ENCODE results near the gene STPG1. TPM values are rescaled to one million over a fixed set of nuclear protein-coding genes. Genes with fewer than 3 reads are reported as not detected.

Gene STPG1
- total RNA-seq, 1 donor, result 7.2 TPM

- H3K79me2 ChIP-seq (ENCODE audit: insufficient read depth, low read length), result no peaks in the 10 kb centered on the region
- no peak overlapping the region for H3K4me3 ChIP-seq (ENCODE audit: insufficient read depth, low read length)
- H2AFZ ChIP-seq (ENCODE audit: low read length), result no peak overlapping the region
- no peaks in the 10 kb centered on the region for H4K20me1 ChIP-seq (ENCODE audit: insufficient read depth, low read length)
- no peak for TF ChIP-seq CTCF (IDR thresholded peaks at IDR 0.05; ENCODE audit: extremely low read depth, low read depth, low read length)
- H3K27ac ChIP-seq (ENCODE audit: low read depth, low read length), result no peak overlapping the region
- DNase-seq (ENCODE audit: insufficient read length, low spot score, missing footprints), result peak; percentile 30
- no peaks in the 10 kb centered on the region for H3K36me3 ChIP-seq (ENCODE audit: insufficient read depth, low read length)
- no peak overlapping the region for H3K4me2 ChIP-seq (ENCODE audit: insufficient read depth, low read length)
- H3K9me3 ChIP-seq (ENCODE audit: low read depth, low read length), result no peaks in the 10 kb centered on the region
- no peaks in the 10 kb centered on the region for H3K4me1 ChIP-seq (ENCODE audit: insufficient read depth, low read length)
- H3K27me3 ChIP-seq (ENCODE audit: insufficient read depth, low read length), result peaks cover 5% of the 10 kb centered on the region
Observed at GRCh38 chr1:24311741-24312140, 101.8 kb downstream of the STPG1 start.

DNA sequence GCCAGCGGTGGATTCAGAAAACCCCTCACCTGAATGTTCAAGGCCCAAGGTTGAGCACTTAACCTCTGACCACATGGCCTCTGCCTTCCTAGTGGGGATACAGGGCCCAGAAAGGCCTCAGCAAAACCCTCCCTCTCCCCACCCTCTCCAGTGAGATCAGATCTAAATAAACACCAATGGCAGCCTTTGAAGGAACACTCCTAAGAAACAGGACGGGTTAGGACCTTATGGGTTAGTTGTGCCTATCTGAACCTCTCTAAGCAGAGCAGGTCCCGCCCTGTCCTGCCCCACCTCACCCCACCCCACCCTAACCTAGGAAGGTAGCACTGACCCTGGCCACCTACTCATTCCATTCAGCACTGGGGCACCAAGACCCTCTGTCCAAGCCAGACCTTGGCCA lies 102.3 kb downstream of the STPG1 start:
- Histone ChIP-seq H3K27ac (ENCODE audit: low read depth, low read length) (no peak overlapping the region), H3K36me3 (ENCODE audit: insufficient read depth, low read length) (no peaks in the 10 kb centered on the region), H3K4me1 (ENCODE audit: insufficient read depth, low read length) (no peaks in the 10 kb centered on the region), H3K79me2 (ENCODE audit: insufficient read depth, low read length) (no peaks in the 10 kb centered on the region), H3K27me3 (ENCODE audit: insufficient read depth, low read length) (peaks cover 8% of the 10 kb centered on the region), H4K20me1 (ENCODE audit: insufficient read depth, low read length) (no peaks in the 10 kb centered on the region), H3K4me3 (ENCODE audit: insufficient read depth, low read length) (no peak overlapping the region), H3K4me2 (ENCODE audit: insufficient read depth, low read length) (no peak overlapping the region), H2AFZ (ENCODE audit: low read length) (no peak overlapping the region), H3K9me3 (ENCODE audit: low read depth, low read length) (no peaks in the 10 kb centered on the region)
- TF ChIP-seq CTCF (IDR thresholded peaks at IDR 0.05; ENCODE audit: extremely low read depth, low read depth, low read length), result no peak
- DNase-seq (ENCODE audit: insufficient read length, low spot score, missing footprints), result no peak

GRCh38 chr1:24309762-24310485 lies 103.7 kb downstream of the STPG1 start:
- Histone ChIP-seq H3K27me3 (ENCODE audit: insufficient read depth, low read length) (peaks cover 7% of the 10 kb centered on the region), H3K36me3 (ENCODE audit: insufficient read depth, low read length) (no peaks in the 10 kb centered on the region), H3K9me3 (ENCODE audit: low read depth, low read length) (no peaks in the 10 kb centered on the region), H3K4me2 (ENCODE audit: insufficient read depth, low read length) (no peak overlapping the region), H3K79me2 (ENCODE audit: insufficient read depth, low read length) (no peaks in the 10 kb centered on the region), H3K4me3 (ENCODE audit: insufficient read depth, low read length) (no peak overlapping the region), H4K20me1 (ENCODE audit: insufficient read depth, low read length) (no peaks in the 10 kb centered on the region), H3K27ac (ENCODE audit: low read depth, low read length) (no peak overlapping the region), H2AFZ (ENCODE audit: low read length) (no peak overlapping the region), H3K4me1 (ENCODE audit: insufficient read depth, low read length) (no peaks in the 10 kb centered on the region)
- TF ChIP-seq CTCF (IDR thresholded peaks at IDR 0.05; ENCODE audit: extremely low read depth, low read depth, low read length), result no peak
- DNase-seq (ENCODE audit: insufficient read length, low spot score, missing footprints), result peak; percentile 59

DNA sequence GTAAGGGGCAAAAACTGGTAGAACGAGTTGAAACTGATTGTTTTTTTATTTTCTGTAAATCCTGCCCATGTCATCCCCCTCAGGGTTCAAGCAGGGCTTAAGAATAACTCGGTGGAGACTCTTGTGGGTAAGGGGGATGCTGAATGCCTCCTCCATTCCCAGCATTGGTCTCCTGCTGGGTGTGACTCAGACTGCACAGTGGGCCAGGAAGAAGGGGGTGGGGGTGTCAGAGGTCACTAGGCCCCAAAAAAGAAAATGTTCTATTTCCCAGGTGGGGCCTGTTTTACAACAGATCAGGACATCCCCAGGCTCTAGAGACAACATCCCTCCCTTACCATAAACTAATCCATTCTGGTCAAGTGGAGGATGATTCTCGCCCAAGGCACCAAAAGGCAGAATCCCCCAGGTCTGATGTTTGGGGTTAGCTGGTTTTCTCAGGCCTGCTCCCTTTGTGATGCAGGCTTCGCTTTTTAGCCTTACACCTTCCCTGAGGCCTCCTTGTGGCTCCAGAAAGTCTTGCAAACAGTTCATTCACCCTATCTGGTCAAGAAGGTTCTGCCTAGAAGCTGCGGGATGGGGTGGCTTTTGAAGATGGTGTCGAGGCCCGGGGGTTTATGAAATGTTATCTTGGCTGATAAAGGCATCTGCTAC lies 105.1 kb downstream of the STPG1 start:
- H3K4me1 ChIP-seq (ENCODE audit: insufficient read depth, low read length), result no peaks in the 10 kb centered on the region
- no peaks in the 10 kb centered on the region for H3K36me3 ChIP-seq (ENCODE audit: insufficient read depth, low read length)
- no peak overlapping the region for H3K4me2 ChIP-seq (ENCODE audit: insufficient read depth, low read length)
- H3K9me3 ChIP-seq (ENCODE audit: low read depth, low read length), result no peaks in the 10 kb centered on the region
- no peaks in the 10 kb centered on the region for H3K79me2 ChIP-seq (ENCODE audit: insufficient read depth, low read length)
- H3K4me3 ChIP-seq (ENCODE audit: insufficient read depth, low read length), result no peak overlapping the region
- peak; percentile 48 for TF ChIP-seq CTCF (IDR thresholded peaks at IDR 0.05; ENCODE audit: extremely low read depth, low read depth, low read length)
- H3K27me3 ChIP-seq (ENCODE audit: insufficient read depth, low read length), result peaks cover 17% of the 10 kb centered on the region
- H3K27ac ChIP-seq (ENCODE audit: low read depth, low read length), result no peak overlapping the region
- no peaks in the 10 kb centered on the region for H4K20me1 ChIP-seq (ENCODE audit: insufficient read depth, low read length)
- H2AFZ ChIP-seq (ENCODE audit: low read length), result no peak overlapping the region
- DNase-seq (ENCODE audit: insufficient read length, low spot score, missing footprints), result peak; percentile 70

Data from osteoblast (primary cell).